Testis (tissue), 2 donors: ENCODE data around the gene CHST3.

ENCODE experiments used
- POLR2A ChIP-seq: fragments of 450-650 bp; IDR thresholded peaks from one replicate; pipeline ENCODE4 v1.6.1; 2017; ENCODE audit warnings: antibody characterized with exemption, mild to moderate bottlenecking, moderate library complexity
- TF ChIP-seq, protein P1 (sequence below), 3 experiments: fragments of 450-650 bp in 2 of 3; fragments of 200-600 bp in 1 of 3; sonication (generic) in 1 of 3; IDR thresholded peaks; one replicate each; pipeline ENCODE4 v1.5.1; 2016 to 2019; ENCODE audit warnings: antibody characterized with exemption in 3 of 3, mild to moderate bottlenecking in 2 of 3, moderate library complexity in 1 of 3

DNA sequence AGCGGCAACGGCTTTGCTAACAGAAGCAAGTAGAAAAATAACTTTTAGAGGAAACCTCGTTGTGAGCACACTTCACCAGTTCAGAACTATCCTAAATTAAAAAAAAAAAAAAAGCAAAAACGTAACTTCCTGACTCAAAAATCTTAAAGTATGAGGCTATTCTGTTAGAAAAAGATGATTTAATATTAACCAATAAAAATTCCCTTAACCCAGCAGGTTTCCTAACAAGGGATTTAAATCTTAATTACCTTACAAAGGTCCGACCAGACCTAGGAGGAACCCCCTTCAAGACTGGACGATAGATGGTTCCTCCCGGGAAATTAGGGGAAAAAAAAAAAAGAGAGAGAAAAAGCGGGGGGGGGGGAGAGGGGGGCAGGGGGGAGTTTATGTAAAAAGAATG lies 22.9 kb upstream of the CHST3 start:
- TF ChIP-seq, protein P1, sequence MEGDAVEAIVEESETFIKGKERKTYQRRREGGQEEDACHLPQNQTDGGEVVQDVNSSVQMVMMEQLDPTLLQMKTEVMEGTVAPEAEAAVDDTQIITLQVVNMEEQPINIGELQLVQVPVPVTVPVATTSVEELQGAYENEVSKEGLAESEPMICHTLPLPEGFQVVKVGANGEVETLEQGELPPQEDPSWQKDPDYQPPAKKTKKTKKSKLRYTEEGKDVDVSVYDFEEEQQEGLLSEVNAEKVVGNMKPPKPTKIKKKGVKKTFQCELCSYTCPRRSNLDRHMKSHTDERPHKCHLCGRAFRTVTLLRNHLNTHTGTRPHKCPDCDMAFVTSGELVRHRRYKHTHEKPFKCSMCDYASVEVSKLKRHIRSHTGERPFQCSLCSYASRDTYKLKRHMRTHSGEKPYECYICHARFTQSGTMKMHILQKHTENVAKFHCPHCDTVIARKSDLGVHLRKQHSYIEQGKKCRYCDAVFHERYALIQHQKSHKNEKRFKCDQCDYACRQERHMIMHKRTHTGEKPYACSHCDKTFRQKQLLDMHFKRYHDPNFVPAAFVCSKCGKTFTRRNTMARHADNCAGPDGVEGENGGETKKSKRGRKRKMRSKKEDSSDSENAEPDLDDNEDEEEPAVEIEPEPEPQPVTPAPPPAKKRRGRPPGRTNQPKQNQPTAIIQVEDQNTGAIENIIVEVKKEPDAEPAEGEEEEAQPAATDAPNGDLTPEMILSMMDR (IDR thresholded peaks at IDR 0.05), result no peak
- no peak for TF ChIP-seq POLR2A
